ENCODE results near the gene OR51M1.

Gene OR51M1

GRCh38 chr11:5390210-5390609 lies 6.6 kb downstream of the OR51M1 start:
- no peak for DNase-seq (ENCODE audit: low read depth)

DNA sequence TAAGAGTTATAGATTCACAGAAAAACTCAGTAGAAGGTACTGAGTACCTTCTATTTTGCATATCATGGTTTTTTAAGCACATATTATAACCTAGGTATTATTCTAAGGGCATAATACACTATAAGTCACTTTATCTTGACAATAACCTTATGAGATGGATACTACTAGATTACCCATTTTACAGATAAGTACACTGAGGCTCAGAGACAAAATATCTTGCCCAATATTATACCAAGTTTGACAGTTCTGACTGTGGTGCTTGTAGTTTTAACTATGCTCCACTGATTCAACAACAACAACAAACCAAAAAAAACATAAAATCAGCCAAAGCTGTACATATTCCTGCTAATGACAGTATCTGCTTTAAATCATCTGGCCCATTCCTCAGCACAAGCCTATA lies 10.5 kb downstream of the OR51M1 start:
- DNase-seq (ENCODE audit: low read depth): no peak

DNA sequence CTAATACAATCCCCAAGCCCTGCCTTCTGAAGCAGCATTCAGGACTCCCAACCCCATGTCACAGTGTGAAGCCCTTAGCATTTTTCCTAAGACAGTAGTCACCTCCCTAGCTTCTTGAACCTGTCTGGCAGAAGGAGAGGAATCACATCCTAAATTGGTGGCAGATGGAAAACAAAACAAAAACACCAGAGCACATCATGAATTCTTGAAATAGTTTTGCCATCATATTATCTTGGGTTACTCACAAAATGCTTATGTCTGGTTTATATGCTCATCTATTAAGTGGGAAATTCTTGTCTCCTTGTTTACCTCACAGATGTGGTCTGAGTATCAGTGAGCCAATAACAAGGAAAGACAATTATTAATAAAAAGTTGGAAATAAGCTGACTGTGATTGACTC lies 15.3 kb downstream of the OR51M1 start:
- DNase-seq (ENCODE audit: low read depth): no peak

DNA sequence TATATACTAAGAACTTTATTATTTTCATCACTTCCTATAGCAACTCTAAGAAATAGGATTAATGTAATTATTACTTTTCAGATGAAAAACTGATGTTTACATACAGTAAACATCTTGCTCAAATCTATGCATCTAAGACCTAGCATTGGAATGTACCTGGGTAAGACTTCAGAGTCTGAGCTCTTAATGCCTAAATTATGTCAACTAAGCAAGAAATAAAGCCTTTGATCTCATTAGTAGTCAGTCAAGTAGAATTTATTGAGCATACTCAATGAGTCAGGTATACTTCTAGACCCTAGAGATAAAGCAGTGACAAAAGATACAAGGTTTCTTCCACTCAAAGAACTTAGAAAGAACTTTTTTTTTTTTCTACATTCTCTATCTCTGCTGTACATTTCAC lies 21.6 kb downstream of the OR51M1 start:
- DNase-seq (ENCODE audit: low read depth): no peak

- DNase-seq (ENCODE audit: low read depth): no peak
Observed at GRCh38 chr11:5420993-5421392, 37.4 kb downstream of the OR51M1 start.

DNA sequence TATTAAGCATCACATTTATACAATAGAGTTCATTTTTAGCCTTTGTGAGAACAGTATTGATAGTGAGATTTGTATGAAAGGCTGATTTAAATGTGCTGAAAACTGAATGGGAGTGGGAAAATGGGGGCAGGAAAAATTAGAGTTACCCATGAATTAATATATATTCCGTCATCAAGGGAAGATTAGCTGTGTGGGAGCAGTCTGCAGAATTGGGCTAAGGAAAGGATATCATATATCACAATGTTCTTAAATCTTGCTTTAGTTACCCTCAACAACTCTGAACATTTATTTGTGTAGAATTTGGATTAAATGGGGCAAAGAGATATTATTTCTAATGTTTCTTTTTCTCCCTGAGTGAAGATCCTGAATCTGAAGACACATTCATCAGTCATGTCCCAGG lies 38.2 kb downstream of the OR51M1 start, which contains the start of gene OR51Q1:
Gene OR51Q1 (plus strand): TSS at position 301 of the 400 bp plus-strand sequence. CDS start 90 bp downstream, at position 391.
- no peak for DNase-seq (ENCODE audit: low read depth)

DNA sequence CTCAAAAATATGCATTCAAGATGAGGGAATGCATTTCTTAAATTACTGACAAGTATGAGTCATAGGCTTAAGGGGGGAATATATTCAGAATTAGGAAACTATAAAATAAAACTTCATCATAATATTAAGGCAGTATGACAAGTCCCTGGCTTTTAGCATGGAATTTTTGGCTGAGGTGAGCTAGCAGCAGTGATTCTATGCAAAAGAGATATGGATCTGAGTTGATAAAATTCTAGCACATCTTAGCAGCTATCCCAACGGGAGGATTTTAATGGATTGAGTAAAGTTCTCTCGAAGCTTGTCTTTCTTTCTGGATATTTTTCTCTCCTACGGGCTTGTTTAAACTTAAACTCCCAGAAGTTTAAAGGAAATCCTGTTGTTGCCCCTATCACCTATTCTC lies 39.5 kb downstream of the OR51M1 start:
- no peak for DNase-seq (ENCODE audit: low read depth)

- no peak for DNase-seq (ENCODE audit: low read depth)
Observed at GRCh38 chr11:5441414-5441813, 57.8 kb downstream of the OR51M1 start, which contains the start of gene OR51I1. TSS of gene OR51I1 (minus strand) at chr11:5441514. CDS start at chr11:5441514, 0 bp downstream.

Data from GM04504 (cell line).